HG03521 (cell line): Measurements from ENCODE around the gene CDC25A.
A peak's percentile ranks its signal among the peaks of the same experiment; 100 is the strongest.

Source experiments
- ATAC-seq: cut with Tn5 transposase; IDR thresholded peaks from one replicate; pipeline ENCODE4 v1.9.1; 2021; ENCODE audit warnings: mild to moderate bottlenecking, moderate library complexity; ENCODE audit not compliant: unreplicated experiment

CDC25A gene

GRCh38 chr3:48199117-48199516 lies 10.9 kb upstream of the CDC25A start:
- no peak for ATAC-seq

GRCh38 chr3:48196611-48197010 lies 8.4 kb upstream of the CDC25A start:
- no peak for ATAC-seq

- no peak for ATAC-seq
These were observed 6.3 kb upstream of the CDC25A start for GRCh38 chr3:48194446-48195071.

DNA sequence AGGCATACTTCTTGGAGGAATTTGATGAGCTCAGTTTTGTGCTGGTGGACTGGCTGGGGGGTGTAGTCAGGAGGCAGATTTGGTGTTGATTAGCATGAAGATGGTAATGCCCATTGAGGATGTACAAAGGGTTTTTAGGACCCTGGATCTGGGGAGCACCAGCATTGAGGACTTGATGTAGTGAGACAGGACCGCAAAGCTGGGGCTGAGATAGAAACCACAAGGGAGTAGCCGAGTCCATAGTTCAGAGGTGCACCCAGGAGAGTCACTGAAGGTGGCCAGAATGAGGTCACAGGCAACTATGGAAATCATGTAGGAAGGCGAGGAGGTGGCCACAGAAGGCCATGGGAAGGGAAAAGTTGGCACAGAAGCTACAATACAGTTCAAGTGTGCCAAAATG lies 2.7 kb upstream of the CDC25A start:
- no peak for ATAC-seq

- ATAC-seq, result no peak
These were observed 1.1 kb upstream of the CDC25A start for GRCh38 chr3:48189321-48189720.

GRCh38 chr3:48187579-48188265 lies 495 bp downstream of the CDC25A start:
- ATAC-seq, result peak; percentile 25

DNA sequence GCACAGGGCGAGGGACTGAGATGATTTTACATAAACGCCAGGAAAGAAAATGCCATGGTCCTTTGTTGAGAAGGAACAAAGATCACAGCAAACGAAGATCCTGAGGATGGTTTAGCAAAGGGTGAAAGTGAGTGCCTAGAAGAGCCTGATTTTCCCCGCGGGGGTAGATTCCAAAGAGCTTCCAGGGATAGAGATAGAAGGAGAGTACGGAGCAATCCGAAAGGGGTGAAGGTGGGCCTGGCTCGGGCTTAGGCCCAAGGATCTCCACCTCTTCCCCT lies 977 bp downstream of the CDC25A start:
- no peak for ATAC-seq

DNA sequence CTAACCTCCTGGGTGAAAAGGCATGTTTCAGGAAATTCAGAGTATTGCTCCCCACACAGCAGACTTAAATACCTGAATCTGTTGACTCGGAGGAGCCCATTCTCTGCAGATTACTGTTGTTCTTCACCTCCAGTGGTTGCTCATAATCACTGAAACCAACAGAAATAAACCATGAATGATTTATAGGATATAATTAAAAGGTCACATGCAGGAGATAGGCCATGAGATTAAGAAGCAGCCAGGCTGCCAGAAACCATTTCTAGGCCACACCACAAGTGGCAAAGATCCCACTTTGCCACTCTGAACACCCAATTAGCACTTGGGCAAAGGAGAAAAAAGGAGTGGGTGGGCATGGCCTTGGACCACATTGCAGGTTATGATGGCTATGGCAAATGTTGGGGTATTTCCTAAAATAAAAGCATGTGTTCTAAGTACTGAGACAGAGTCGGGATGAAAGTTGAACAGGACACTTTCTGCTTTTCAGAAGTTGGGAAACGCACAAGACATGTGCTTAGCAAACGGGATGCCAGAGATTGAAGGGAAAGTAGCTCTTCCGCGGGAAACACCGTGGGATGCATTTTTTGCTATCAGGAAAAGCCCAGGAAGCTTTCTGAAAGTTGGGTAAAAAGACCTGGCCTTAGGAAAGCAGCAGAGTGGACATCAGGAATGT lies 1.5 kb downstream of the CDC25A start:
- no peak for ATAC-seq

DNA sequence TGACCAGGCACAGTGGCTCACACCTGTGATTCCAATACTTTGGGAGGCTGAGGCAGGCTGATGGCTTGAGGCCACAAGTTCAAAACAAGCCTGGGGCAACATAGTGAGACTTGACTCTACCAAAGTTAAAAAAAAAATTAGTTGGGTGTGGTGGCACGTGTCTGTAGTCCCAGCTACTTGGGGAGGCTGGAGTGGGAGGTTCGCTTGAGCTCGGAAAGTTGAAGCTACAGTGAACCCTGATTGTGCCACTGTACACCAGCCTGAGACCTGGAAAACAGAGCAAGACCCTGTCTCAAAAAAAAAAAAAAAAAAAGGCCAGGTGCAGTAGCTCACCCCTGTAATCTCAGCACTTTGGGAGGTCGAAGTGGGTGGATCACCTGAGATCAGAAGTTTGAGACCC lies 3.1 kb downstream of the CDC25A start:
- no peak for ATAC-seq

GRCh38 chr3:48184299-48184698 lies 3.9 kb downstream of the CDC25A start:
- no peak for ATAC-seq

DNA sequence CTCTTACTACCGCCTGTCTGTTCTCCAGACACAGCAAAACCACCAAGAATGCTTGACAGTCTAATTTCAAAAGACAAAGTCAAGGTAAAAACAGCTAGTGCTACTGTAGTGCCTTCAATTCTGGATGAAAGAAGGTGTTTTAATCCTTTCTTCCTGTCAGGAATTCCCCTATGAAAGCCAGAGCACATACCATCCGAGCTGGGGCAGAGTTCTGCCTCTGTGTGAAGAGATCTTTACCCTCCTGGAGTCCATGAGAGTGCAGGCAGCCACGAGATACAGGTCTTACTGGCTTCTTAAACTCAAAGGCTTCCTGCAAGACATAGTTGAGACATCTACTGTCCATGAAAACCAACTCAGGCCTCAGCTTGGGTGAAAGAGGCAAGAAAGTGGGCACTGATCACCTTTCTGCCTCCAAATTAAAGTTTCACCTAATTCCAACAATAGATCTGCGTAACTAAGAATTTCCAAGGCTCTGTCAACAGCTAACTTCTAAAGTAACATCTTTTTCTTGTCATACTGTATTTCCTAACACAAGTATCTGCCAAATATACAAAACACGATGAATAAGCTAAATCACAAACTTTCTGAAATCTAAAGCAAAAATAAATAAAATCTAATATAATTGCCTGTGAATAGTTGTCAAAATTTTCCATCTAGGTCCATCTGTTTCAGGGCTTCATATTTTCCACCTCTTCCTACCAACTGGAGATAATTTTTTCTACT lies 7.5 kb downstream of the CDC25A start:
- ATAC-seq, result no peak

DNA sequence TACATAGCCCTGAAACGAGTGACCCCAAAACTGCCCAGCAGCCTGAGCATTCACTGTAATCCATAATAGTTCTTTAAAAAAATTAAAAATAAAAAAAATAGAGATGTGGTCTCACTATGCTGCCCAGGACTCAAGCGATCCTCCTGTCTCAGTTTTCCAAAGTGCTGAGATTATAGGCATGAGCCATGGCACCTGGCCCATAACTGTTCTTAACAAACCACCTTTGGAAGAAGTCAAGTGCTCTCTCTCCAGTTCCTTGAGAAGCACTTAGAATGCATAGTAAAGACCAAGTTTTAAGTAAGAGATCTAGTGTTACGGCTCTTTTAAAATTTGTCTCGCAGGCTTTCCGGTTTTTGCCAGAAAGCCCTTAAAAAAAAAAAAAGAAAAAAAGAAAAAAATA lies 8.2 kb downstream of the CDC25A start:
- ATAC-seq, result no peak

- ATAC-seq, result no peak
These were observed 10.1 kb downstream of the CDC25A start for GRCh38 chr3:48178072-48178471.

- ATAC-seq, result no peak
These were observed 30.3 kb downstream of the CDC25A start for GRCh38 chr3:48157950-48158376.

GRCh38 chr3:48157202-48157840 lies 30.9 kb downstream of the CDC25A start:
- ATAC-seq, result no peak

DNA sequence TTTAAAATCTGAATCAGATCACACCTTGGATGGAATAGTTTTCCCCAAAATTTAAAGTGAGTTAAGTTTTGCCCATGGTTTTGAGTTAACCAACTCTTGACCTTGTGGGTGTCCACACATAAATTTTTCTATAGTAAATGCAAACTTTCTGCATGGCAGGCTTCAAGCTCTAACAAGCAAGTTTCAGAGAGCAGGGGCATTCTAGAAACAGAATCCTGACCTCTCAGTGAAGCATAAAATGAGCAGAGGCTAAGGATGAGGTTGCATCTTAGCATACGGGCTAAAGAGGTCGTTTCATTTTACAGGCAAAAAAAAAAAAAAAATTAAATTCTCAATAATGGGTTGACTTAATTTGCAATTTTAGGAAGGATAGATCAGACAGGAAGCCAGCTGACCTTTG lies 32.1 kb downstream of the CDC25A start:
- ATAC-seq, result no peak

- no peak for ATAC-seq
These were observed 33.1 kb downstream of the CDC25A start for GRCh38 chr3:48155122-48155521.

- ATAC-seq, result no peak
These were observed 36.3 kb downstream of the CDC25A start for GRCh38 chr3:48151807-48152427.

DNA sequence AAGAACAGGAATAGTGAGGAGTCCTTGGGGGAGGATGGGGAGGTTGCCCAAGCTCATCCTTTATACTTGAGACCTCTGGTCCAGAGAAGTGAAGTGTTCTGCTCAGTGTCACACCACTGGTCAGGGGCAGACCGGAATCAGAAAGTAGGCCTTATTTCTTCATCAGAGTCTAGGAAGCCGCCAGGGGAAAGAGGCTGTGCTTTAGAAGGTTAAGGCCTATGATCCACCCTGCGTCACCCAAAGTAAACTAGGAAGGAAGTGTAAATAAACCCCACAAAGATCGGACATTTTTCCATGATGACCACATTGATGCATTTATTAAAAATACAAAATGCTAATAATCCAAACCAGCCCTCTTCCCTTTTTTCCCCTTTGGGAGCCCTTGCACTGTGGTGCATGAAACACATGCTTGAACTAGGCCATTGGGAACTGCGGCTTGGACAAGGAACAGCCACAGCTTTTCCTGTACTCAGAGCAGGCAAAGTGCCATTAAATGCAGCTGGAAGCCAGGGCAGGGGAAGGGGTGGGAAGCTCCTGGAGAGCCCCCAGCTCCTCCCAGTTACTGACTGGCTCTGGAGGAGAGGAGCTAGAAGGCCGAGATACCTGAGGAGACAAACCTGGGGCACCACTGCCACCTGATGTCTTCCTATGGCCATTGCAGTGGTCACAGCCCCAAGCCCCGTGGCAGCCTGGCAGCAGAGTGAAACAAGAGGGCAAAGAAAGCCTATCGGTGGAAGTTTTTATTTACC lies 37.0 kb downstream of the CDC25A start:
- no peak for ATAC-seq

- ATAC-seq, result no peak
These were observed 44.2 kb downstream of the CDC25A start for GRCh38 chr3:48143992-48144391.
